HG02852 (cell line): ENCODE measurements around the gene AFG1L.
"Not testable (repeated sequence)": the region's sequence is repeated elsewhere in the genome, so short reads cannot be mapped to it uniquely, and the experiment has no call there.

Experiments used
- ATAC-seq: cut with Tn5 transposase; IDR thresholded peaks from one replicate; pipeline ENCODE4 v1.9.1; 2021; ENCODE audit warnings: mild to moderate bottlenecking, moderate library complexity; ENCODE audit not compliant: unreplicated experiment

Gene AFG1L

DNA sequence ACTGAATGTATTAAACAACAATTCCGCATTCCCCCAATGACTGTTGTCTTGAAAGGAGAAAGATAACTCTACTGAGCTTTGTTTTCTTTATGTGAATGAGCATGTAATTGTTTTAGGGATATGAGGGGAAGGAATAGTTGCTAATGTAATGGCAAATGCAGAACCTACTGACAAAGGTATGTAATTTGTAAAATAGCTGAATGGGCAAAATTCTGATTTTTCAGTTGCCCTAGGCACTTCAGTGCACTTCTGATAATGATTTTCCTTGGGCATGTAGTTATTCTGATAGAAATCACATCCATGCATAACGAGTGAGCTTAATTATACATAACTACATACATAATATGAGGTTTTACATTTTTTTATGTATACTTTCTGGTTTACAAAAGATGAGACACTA, 212.5 kb downstream of the AFG1L start:
- no peak for ATAC-seq

DNA sequence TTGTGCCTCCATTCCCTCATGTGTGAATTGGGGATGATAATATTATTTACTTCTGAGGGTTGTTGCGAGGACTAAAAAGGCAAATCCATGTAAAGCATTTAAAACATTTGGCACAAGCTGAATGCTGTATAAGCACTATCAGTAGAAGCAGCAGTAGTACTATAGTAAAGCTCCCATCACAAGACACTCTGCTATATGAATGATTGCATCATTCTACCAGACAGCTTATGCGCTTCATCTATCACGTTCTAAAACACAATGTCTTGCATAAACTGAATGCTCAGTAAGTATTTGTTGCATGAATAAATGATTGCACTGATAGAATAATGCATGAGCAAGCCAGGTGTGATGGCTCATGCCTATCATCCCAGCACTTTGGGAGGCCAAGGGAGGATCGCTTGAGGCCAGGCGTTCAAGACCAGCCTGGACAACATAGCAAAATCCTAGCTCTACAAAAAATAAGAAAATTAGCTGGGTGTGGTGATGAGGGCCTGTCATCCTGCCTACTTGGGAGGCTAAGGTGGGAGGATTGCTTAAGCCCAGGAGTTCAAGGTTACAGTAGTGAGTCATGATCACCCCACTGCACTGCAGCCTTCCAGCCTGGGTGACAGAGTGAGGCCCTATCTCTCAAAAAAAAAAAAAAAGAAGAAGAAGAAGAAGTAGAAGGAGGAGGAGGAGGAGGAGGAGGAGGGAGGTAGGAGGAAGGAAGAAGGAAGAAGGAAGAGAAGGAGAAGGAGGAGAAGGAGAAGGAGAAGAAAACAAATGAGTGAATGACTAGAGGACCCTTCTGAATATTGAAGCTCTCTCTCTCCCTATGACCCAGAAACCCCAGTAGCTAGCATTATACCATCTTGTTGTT, 215.8 kb downstream of the AFG1L start:
- no peak for ATAC-seq

- no peak for ATAC-seq
These were observed 224.1 kb downstream of the AFG1L start for GRCh38 chr6:108518714-108519576.

- no peak for ATAC-seq
These were observed 226.8 kb downstream of the AFG1L start for GRCh38 chr6:108521616-108522107.

DNA sequence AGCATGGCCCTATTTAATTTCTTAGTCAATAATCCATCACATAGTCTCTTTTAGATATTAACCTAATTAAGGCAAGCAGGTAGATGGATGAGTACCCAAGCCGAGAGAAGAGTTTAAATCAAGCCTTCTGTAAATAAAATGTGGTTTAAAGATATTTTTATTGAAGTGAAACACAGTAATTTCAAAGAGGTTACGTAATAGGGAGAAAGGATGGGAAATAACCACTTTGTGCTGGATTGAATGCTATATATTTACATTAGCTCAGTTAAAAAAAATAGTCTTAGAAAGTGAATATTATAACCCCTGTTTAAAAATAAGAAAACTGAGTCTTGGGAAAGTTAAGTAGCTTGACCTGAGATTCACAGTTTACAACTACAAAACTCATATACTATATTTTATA, 228.8 kb downstream of the AFG1L start:
- ATAC-seq = no peak

- no peak for ATAC-seq
These were observed 229.8 kb downstream of the AFG1L start for GRCh38 chr6:108524528-108525248.

- ATAC-seq = no peak
These were observed 231.9 kb downstream of the AFG1L start for GRCh38 chr6:108526739-108527174.

DNA sequence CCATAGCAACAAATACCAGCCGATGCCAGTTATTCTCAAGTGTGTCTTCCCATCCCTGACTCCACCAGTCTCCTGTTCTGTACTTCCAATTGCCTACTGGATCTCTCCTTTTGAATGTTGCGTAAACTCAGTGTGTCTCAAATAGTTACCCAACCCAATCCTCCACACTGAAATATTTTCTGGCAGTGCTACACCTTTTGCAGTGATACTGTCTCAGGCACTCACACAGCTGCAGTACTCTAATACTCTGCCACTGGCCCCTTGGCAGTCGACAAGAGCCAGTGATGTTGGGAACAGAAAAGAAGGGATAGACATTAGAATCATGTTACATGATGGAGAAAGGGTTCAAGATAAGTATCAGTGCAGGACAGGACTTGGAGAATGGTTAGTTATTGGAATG, 234.0 kb downstream of the AFG1L start:
- ATAC-seq = no peak

GRCh38 chr6:108531332-108531731, 236.5 kb downstream of the AFG1L start:
- ATAC-seq = no peak

GRCh38 chr6:108535114-108535742, 240.4 kb downstream of the AFG1L start:
- no peak for ATAC-seq

- ATAC-seq = not testable (repeated sequence)
These were observed 241.2 kb downstream of the AFG1L start for GRCh38 chr6:108535920-108536535.

DNA sequence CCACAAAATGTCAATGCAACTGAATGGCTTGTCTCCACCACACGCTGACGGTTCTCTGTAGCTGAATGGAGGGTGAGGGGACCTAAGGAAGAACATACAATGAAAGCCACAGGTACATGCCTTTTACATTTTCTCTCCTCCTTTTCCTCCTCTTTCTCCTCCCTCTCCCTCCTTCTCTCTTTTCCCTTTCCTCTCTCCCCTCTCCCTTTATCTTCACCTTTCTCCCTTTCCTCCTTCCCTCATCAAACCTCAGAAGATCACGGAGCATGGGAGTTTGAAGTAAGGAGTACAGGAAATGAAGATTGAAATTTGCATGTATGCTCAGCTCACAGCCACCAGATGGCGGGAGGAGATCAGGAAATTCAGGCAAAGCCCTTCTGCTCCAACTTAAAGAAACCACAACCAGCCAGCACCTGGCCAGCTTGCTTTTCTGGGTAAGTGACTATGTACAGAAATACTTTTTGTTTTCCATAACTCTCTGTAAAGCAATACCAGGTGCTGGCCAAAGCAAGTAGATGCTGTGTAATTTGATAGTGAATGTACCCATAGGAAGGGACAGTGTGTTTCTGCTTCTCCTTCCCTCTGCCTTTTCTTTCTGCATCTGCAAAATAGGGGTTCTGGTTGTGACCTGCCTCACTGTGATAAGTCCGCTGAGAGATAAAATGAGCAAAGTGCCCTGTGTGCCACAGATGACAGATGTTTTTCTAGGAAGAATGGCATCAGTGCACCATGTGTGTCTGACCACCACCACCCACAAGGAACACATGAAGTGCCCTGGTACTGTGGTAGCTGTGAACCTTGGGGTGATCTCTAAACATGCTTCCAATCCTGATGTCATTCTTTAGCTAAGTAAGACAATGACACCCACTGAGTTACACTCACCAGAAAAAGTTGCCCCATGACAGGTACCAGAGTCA, 247.2 kb downstream of the AFG1L start:
- ATAC-seq = peak; percentile 77

GRCh38 chr6:108543175-108543940, 248.5 kb downstream of the AFG1L start:
- no peak for ATAC-seq

- ATAC-seq = no peak
These were observed 249.8 kb downstream of the AFG1L start for GRCh38 chr6:108544606-108545005.

GRCh38 chr6:108546079-108547049, 251.5 kb downstream of the AFG1L start:
- no peak for ATAC-seq

DNA sequence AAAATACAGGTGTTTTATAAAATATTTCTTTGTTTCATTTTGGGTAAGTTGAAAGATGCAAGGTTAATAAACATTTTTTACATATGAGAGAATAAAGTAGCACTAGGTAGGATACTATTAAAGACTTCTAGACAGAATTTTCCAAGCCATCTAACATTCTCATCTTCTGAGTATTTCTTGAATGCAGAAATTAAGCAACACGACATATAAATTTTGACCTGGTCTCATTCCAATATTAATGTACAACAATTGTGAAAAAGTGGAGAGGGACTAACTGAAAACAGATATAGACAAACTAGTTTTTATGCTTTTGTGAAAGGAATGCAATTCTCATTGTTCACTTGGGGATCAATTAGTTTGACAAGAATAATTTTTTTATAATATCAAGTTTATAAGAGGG, 254.4 kb downstream of the AFG1L start:
- no peak for ATAC-seq

DNA sequence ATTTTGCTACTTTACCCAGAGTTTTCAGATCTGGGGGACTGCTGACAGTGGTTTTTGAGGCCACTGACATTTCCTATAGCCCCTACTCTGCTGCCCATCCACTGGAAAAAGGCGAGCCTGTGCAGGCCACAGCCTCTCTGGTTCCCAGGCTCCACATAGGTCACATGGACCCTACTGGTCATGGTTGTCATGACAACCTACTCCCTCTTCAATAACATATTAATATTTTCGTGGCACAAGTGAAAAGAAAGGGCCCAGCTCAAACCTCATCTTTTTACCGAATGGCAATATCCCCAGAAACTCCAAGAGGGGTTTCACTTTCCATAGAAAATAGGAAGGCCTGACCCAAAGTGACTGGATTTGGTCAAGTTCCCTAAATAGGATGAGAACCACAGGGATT, 254.9 kb downstream of the AFG1L start:
- no peak for ATAC-seq
